C4-2B (cell line): Measurements from ENCODE around the gene PKD2L1.

Source experiments
- ZFX ChIP-seq: fragments of 450-650 bp; IDR thresholded peaks from 2 replicates; pipeline ENCODE4 v1.6.1; 2017
- TF ChIP-seq, protein P1 (sequence below): fragments of 450-650 bp; conservative IDR thresholded peaks from 2 replicates; pipeline ENCODE4 v1.5.1; 2017; ENCODE audit warnings: mild to moderate bottlenecking

- TF ChIP-seq, protein P1, sequence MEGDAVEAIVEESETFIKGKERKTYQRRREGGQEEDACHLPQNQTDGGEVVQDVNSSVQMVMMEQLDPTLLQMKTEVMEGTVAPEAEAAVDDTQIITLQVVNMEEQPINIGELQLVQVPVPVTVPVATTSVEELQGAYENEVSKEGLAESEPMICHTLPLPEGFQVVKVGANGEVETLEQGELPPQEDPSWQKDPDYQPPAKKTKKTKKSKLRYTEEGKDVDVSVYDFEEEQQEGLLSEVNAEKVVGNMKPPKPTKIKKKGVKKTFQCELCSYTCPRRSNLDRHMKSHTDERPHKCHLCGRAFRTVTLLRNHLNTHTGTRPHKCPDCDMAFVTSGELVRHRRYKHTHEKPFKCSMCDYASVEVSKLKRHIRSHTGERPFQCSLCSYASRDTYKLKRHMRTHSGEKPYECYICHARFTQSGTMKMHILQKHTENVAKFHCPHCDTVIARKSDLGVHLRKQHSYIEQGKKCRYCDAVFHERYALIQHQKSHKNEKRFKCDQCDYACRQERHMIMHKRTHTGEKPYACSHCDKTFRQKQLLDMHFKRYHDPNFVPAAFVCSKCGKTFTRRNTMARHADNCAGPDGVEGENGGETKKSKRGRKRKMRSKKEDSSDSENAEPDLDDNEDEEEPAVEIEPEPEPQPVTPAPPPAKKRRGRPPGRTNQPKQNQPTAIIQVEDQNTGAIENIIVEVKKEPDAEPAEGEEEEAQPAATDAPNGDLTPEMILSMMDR, result no peak
- TF ChIP-seq ZFX, result no peak
Observed at GRCh38 chr10:100307684-100308083, 22.3 kb downstream of the PKD2L1 start.
